Esophagus squamous epithelium (tissue), 5 donors: Measurements from ENCODE around the gene MLLT1. TPM values are rescaled to one million over a fixed set of nuclear protein-coding genes. Genes with fewer than 3 reads are reported as not detected.
A peak's percentile ranks its signal among the peaks of the same experiment; 100 is the strongest.

Source experiments
- DNase-seq: peaks from one replicate; lab custom pipeline; 2025; lab: John Stamatoyannopoulos, UW
- H3K27ac ChIP-seq, 4 donors: fragments of 200-600 bp; sonication (generic); one replicate each; pipeline ENCODE4 v1.5.1; 2016 to 2019; ENCODE audit warnings: mild to moderate bottlenecking in 1 of 4
- H3K27me3 ChIP-seq, 4 donors: fragments of 200-600 bp; sonication (generic); 1 replicate in 3 of 4; 2 replicates in 1 of 4; pipeline versions ENCODE4 v1.5.1 to v1.6.0; 2017 to 2021; ENCODE audit warnings: antibody characterized with exemption in 1 of 4
- H3K36me3 ChIP-seq, 3 donors: fragments of 200-600 bp; sonication (generic); one replicate each; pipeline ENCODE4 v1.5.1; 2016 to 2019
- H3K4me1 ChIP-seq, 3 donors: fragments of 200-600 bp; sonication (generic); one replicate each; pipeline ENCODE4 v1.5.1; 2017 to 2019
- H3K4me3 ChIP-seq, 4 donors: fragments of 200-600 bp; sonication (generic); 1 replicate in 3 of 4; 2 replicates in 1 of 4; pipeline ENCODE4 v1.5.1; 2016 to 2019; ENCODE audit warnings: mild to moderate bottlenecking in 2 of 4, moderate library complexity in 1 of 4
- H3K9me3 ChIP-seq, 3 donors: fragments of 200-600 bp; sonication (generic); one replicate each; pipeline ENCODE4 v1.5.1; 2016 to 2019
- POLR2A ChIP-seq, 4 donors: fragments of 450-650 bp; IDR thresholded peaks; one replicate each; pipeline ENCODE4 v1.6.1; 2017; ENCODE audit warnings: antibody characterized with exemption in 4 of 4, mild to moderate bottlenecking in 4 of 4, moderate library complexity in 3 of 4
- WGBS, 2 donors: methylation state at CpG; one replicate each; pipeline ENCODE4 v1.1.5; 2018; 5-methylcytosine and 5-hydroxymethylcytosine counted together
- intact Hi-C: fragments of 100-400 bp; cut with DNase I; formaldehyde crosslinking; loops from one replicate; pipeline ENCODE4 v1.15.0; 2022
- total RNA-seq, 4 donors: library from RNA; depleted of rRNA; stranded (reverse); fragments of >200 nt; gene quantifications; one replicate each; pipeline ENCODE4 v1.1.0, GENCODE V29; 2016
- TF ChIP-seq, protein P1 (sequence below), 6 experiments: fragments of 450-650 bp in 4 of 6; fragments of 200-600 bp in 2 of 6; sonication (generic) in 2 of 6; IDR thresholded peaks; one replicate each; pipeline ENCODE4 v1.5.1; 2016 to 2019; ENCODE audit warnings: antibody characterized with exemption in 6 of 6, mild to moderate bottlenecking in 4 of 6, moderate library complexity in 4 of 6
- donor health status: DM: yes; HTN: yes; CAD: no.

The MLLT1 gene
- total RNA-seq, 4 donors from 2014 or later: 10.3 to 20.1 (median 12.7) TPM

DNA sequence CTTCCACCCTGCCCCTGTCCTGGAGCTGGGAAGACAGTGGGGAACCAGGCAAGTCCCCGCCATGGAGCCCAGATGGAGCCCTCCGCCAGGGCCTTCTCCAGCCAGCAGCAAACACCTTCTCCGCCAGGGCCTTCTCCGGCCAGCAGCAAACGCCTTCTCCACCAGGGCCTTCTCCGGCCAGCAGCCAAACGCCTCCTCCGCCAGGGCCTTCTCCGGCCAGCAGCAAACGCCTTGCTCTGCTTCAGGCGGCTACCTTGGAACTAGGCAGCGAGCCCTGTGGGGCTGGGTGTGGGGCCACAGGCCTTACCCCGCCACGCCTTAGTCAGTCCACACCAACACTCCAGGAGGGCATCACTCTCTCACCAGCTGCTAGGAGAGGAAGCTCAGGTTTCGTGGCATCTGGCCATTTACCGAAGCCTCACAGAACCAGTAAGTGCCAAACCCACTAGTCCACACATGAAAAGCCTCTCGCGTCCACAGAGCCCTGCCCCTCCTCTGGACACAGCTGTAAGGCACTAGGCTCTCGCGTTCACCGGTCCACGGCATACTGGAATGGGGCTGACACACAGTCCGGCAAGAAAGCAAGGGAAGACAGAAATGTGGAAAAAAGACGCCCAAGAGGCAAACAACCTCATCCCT, 41.0 kb downstream of the MLLT1 start:
- H3K36me3 ChIP-seq: no peaks in the 10 kb centered on the region
- H3K4me1 ChIP-seq: peaks cover 71 to 100% (median 78%) of the 10 kb centered on the region in 3 donors
- H3K27ac ChIP-seq: peak overlapping the region; percentile 77 to 91 (median 79)
- H3K9me3 ChIP-seq: no peaks in the 10 kb centered on the region
- DNase-seq: no peak
- TF ChIP-seq, protein P1, sequence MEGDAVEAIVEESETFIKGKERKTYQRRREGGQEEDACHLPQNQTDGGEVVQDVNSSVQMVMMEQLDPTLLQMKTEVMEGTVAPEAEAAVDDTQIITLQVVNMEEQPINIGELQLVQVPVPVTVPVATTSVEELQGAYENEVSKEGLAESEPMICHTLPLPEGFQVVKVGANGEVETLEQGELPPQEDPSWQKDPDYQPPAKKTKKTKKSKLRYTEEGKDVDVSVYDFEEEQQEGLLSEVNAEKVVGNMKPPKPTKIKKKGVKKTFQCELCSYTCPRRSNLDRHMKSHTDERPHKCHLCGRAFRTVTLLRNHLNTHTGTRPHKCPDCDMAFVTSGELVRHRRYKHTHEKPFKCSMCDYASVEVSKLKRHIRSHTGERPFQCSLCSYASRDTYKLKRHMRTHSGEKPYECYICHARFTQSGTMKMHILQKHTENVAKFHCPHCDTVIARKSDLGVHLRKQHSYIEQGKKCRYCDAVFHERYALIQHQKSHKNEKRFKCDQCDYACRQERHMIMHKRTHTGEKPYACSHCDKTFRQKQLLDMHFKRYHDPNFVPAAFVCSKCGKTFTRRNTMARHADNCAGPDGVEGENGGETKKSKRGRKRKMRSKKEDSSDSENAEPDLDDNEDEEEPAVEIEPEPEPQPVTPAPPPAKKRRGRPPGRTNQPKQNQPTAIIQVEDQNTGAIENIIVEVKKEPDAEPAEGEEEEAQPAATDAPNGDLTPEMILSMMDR (IDR thresholded peaks at IDR 0.05): no peak
- no peak for TF ChIP-seq POLR2A (IDR thresholded peaks at IDR 0.05)
- 37 to 42% methylated on average over 7 to 14 of the region's 24 CpGs for WGBS, 2 donors
- intact Hi-C loops: no loop called here
- peak overlapping the region in 3 of 4 donors; percentile 14 to 38 (median 16) for H3K4me3 ChIP-seq
- H3K27me3 ChIP-seq: no peaks in the 10 kb centered on the region

DNA sequence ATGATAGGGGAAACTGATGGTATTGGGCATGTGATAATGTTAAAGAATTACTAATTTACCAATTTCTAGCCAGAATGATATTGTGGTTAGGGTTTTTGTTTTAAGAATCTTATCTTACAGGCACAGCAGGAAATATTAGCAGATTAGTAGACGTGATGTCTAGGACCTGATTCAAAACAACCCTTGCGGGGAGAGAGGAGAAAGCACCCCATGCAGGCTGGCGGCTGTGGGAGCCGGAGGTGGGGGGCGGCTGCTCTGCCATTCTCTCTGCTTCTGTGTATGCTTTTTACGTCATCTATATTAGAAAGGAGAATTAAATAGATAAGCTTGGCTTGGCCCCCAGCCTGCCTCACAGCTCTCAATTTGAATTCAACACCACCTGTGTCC, 41.5 kb downstream of the MLLT1 start:
- no peak for DNase-seq
- Histone ChIP-seq H3K27ac (peak overlapping the region; percentile 77 to 91 (median 79)), H3K4me3 (peak overlapping the region in 2 of 4 donors; percentile 14 to 38), H3K27me3 (no peaks in the 10 kb centered on the region), H3K9me3 (no peaks in the 10 kb centered on the region), H3K36me3 (no peaks in the 10 kb centered on the region), H3K4me1 (peaks cover 71 to 100% (median 80%) of the 10 kb centered on the region in 3 donors)
- WGBS, 2 donors: 11 to 37% methylated on average over 6 of the region's 6 CpGs
- no peak for TF ChIP-seq POLR2A (IDR thresholded peaks at IDR 0.05)
- TF ChIP-seq, protein P1 (IDR thresholded peaks at IDR 0.05): peak in 1 of 6 experiments; percentile 26
- intact Hi-C loops: no loop called here

DNA sequence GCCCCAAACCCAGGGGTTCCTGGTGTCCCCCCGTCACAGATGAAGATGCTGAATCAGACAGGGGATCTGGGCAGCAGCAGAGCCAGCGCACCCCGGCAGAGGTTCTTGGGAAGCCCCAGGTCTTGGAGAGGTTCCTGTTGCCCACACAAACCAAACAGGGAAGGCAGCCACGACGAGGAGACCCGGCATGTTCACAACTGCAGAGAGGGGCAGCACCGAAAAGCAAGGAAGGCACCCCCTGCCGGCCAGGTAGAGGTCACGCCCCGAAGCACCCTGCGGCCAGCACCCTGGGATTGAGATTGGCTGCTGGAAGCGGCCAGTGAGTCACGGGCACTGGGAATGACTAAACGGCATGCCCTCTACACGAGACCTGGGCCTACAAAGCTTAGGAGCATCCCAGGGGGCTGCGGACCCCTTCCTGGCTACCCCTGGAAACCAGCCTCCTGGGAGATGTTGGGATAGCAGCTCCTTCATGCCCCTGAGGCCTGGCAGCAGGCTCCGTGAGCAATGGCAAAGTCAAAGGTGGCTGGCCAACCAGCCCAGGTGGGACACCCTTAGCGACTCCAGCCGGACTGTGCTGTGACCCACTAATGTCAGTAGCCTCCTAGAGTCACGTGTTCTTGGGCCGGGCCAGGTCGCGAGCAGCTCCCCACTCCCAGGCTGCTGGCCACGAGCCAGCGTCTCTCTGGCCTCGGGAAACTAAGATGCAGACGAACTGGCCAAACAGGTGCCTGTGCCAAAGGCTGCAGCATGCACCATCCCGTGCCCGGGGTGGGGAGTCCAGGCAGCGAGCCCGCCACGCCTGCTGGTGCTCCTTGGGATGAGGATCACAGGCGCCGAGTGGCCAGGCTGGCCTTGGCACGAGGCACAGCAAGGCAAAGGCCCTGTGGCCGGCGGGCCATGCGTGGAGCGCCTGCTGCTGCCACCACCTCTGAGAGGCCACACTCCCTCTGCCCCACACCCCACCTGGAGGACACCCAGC, 43.2 kb downstream of the MLLT1 start:
- Histone ChIP-seq H3K36me3 (no peaks in the 10 kb centered on the region), H3K9me3 (no peaks in the 10 kb centered on the region), H3K27me3 (no peaks in the 10 kb centered on the region), H3K27ac (peak overlapping the region in 3 of 4 donors; percentile 46 to 81 (median 56)), H3K4me3 (no peak overlapping the region), H3K4me1 (peaks cover 75 to 100% (median 78%) of the 10 kb centered on the region in 3 donors)
- 37% methylated on average over 14 of the region's 39 CpGs; no CpG with 5 or more reads in 1 of the 2 donors for WGBS, 2 donors
- TF ChIP-seq, protein P1 (IDR thresholded peaks at IDR 0.05): peak in 2 of 6 experiments; percentile 14 to 33
- TF ChIP-seq POLR2A (IDR thresholded peaks at IDR 0.05): no peak
- no peak for DNase-seq
- intact Hi-C loops: no loop called here

DNA sequence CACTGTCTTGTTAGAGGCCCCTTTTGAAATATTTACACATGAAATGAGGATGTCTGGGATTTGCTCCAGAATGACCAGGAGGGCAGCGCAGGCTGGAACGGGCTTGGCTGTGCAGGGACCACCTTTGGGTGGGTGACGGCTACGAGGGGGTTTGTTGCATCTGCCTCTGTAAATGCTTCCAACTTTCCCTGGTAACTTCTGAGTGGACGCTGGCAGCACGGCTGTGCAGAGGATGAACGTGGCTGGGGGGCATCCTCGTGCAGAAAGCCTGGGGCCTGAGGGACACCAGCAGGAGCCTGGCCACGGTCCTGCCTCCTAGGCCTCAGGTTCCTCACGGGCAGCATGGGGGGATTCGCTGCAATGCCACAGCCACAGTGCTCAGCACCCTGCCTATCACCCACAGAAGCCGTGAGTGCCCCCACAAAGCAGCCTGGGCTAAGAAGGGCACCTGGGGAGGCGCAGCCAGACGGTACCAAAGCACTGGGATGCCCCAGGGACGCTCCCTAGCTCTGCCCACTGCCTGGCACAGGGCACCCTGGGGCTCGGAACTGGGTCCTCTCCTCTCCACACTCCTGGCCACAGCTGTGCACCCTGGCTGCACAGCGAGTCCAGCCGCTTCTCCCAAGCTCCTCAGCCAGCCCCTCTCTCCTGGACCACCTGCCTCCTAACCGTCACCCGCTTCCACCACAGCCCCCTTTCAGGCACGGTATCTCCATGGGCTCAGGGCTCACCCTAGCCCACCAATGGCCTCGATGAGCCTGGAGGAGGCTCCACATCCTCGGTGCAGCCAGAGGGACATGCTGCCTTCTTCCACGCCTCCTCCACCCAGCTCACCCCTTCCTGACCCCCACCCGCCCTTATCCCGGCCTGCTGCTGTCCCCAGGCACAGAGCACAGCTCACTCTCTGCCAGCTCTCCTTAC, 44.5 kb downstream of the MLLT1 start:
- peak overlapping the region in 2 of 4 donors; percentile 34 to 81 for H3K27ac ChIP-seq
- no peaks in the 10 kb centered on the region for H3K27me3 ChIP-seq
- peaks cover 74 to 100% (median 75%) of the 10 kb centered on the region in 3 donors for H3K4me1 ChIP-seq
- TF ChIP-seq, protein P1 (IDR thresholded peaks at IDR 0.05): no peak
- no peak for TF ChIP-seq POLR2A (IDR thresholded peaks at IDR 0.05)
- no peaks in the 10 kb centered on the region for H3K9me3 ChIP-seq
- peaks cover 0 to 8% (median 0%) of the 10 kb centered on the region in 3 donors for H3K36me3 ChIP-seq
- 82 to 84% methylated on average over 17 to 18 of the region's 26 CpGs for WGBS, 2 donors
- H3K4me3 ChIP-seq: no peak overlapping the region
- intact Hi-C loops: no loop called here
- DNase-seq: no peak
